Breast epithelium (tissue), 3 donors: ENCODE measurements around the gene GPR39.

ENCODE experiments used
- CTCF ChIP-seq, 3 donors: fragments of 450-650 bp; IDR thresholded peaks; one replicate each; pipeline ENCODE4 v1.5.1; 2016 to 2017; ENCODE audit warnings: antibody characterized with exemption in 3 of 3, mild to moderate bottlenecking in 3 of 3, moderate library complexity in 3 of 3
- POLR2A ChIP-seq: fragments of 450-650 bp; IDR thresholded peaks from one replicate; pipeline ENCODE4 v1.6.1; 2016; ENCODE audit warnings: antibody characterized with exemption, mild to moderate bottlenecking, moderate library complexity

GRCh38 chr2:132559326-132559725 lies 142.7 kb downstream of the GPR39 start:
- TF ChIP-seq CTCF (IDR thresholded peaks at IDR 0.05): no peak
- TF ChIP-seq POLR2A: no peak
